GM23338 (cell line): ENCODE results near the gene MAGEB6.

ENCODE experiments used
- CTCF ChIP-seq, 2 experiments: fragments of 200-600 bp in 1 of 2; sonication (generic) in 1 of 2; conservative IDR thresholded peaks; 2 replicates each; pipeline versions ENCODE4 v1.5.1 to v1.6.1; 2016 to 2017; ENCODE audit warnings: antibody characterized with exemption in 2 of 2, low read depth in 2 of 2, mild to moderate bottlenecking in 2 of 2, moderate library complexity in 1 of 2
- EZH2 ChIP-seq: fragments of 200-600 bp; sonication (generic); IDR thresholded peaks from one replicate; pipeline ENCODE4 v1.8.0; 2017; ENCODE audit warnings: antibody characterized with exemption, mild to moderate bottlenecking, low read depth; ENCODE audit not compliant: unreplicated experiment

GRCh38 chrX:26160301-26160700, 31.9 kb upstream of the MAGEB6 start, which contains the start of gene MAGEB6B:
- TF ChIP-seq CTCF (conservative IDR thresholded peaks at IDR 0.05; ENCODE audit: low read depth in 2 of 2) (no peak), EZH2 (no peak)
